H9 (cell line): Measurements from ENCODE around the gene ITPR2. TPM values are rescaled to one million over a fixed set of nuclear protein-coding genes. Genes with fewer than 3 reads are reported as not detected.
"Not testable (repeated sequence)": the region's sequence is repeated elsewhere in the genome, so short reads cannot be mapped to it uniquely, and the experiment has no call there.

Experiments used
- DNase-seq: peaks from one replicate; pipeline ENCODE4 v3.0.0-alpha.2; 2017
- H2AFZ ChIP-seq: one replicate; pipeline ENCODE4 v1.6.1; 2013; ENCODE audit warnings: mild to moderate bottlenecking, low read length, control low read depth, moderate library complexity
- H2AK5ac ChIP-seq: 2 replicates; pipeline ENCODE4 v1.6.1; 2013; ENCODE audit warnings: low read length, control low read depth, mixed read lengths; ENCODE audit not compliant: insufficient read length
- H2BK120ac ChIP-seq: one replicate; pipeline ENCODE4 v1.6.1; 2013; ENCODE audit warnings: low read depth, mild to moderate bottlenecking, low read length, control low read depth, inconsistent platforms; ENCODE audit not compliant: poor library complexity, severe bottlenecking
- H2BK12ac ChIP-seq: 2 replicates; pipeline ENCODE4 v1.6.1; 2013; ENCODE audit warnings: low read length, control low read depth, mixed read lengths, low read depth; ENCODE audit not compliant: insufficient read length
- H2BK15ac ChIP-seq: 2 replicates; pipeline ENCODE4 v1.6.1; 2013; ENCODE audit warnings: low read depth, low read length, control low read depth
- H2BK20ac ChIP-seq: one replicate; pipeline ENCODE4 v1.6.1; 2013; ENCODE audit warnings: low read depth, mild to moderate bottlenecking, low read length, control low read depth, inconsistent platforms; ENCODE audit not compliant: poor library complexity, severe bottlenecking
- H2BK5ac ChIP-seq: 2 replicates; pipeline ENCODE4 v1.6.1; 2013; ENCODE audit warnings: low read length, control low read depth, mixed read lengths; ENCODE audit not compliant: insufficient read length
- H3K14ac ChIP-seq: 2 replicates; pipeline ENCODE4 v1.6.1; 2013; ENCODE audit warnings: low read length, control low read depth; ENCODE audit not compliant: insufficient read depth
- H3K18ac ChIP-seq: 2 replicates; pipeline ENCODE4 v1.6.1; 2013; ENCODE audit warnings: low read depth, mild to moderate bottlenecking, mixed read lengths, low read length, control low read depth; ENCODE audit not compliant: insufficient read length
- H3K23ac ChIP-seq: 2 replicates; pipeline ENCODE4 v1.6.1; 2013; ENCODE audit warnings: low read length, control low read depth, mixed read lengths, low read depth; ENCODE audit not compliant: insufficient read length
- H3K23me2 ChIP-seq: 2 replicates; pipeline ENCODE4 v1.6.1; 2013; ENCODE audit warnings: low read depth, mild to moderate bottlenecking, mixed read lengths, low read length, control low read depth; ENCODE audit not compliant: insufficient read length, poor library complexity, severe bottlenecking
- H3K27ac ChIP-seq: 2 replicates; pipeline ENCODE4 v1.5.1; 2013; ENCODE audit warnings: low read length, control low read depth, mixed read lengths, low read depth; ENCODE audit not compliant: insufficient read length
- H3K27me3 ChIP-seq: 2 replicates; pipeline ENCODE4 v1.6.1; 2013; ENCODE audit warnings: low read length, control low read depth, inconsistent platforms; ENCODE audit not compliant: insufficient read depth
- H3K4ac ChIP-seq: 2 replicates; pipeline ENCODE4 v1.6.1; 2013; ENCODE audit warnings: low read depth, mild to moderate bottlenecking, control low read depth, inconsistent platforms, low read length, moderate library complexity
- H3K4me1 ChIP-seq: 2 replicates; pipeline ENCODE4 v1.6.1; 2013; ENCODE audit warnings: low read length, control low read depth, inconsistent platforms; ENCODE audit not compliant: insufficient read depth
- H3K4me2 ChIP-seq: 2 replicates; pipeline ENCODE4 v1.6.1; 2013; ENCODE audit warnings: low read length, control low read depth, mixed read lengths; ENCODE audit not compliant: insufficient read length, insufficient read depth
- H3K56ac ChIP-seq: 2 replicates; pipeline ENCODE4 v1.6.1; 2013; ENCODE audit warnings: low read depth, mild to moderate bottlenecking, mixed read lengths, low read length, control low read depth; ENCODE audit not compliant: insufficient read length
- H3K79me1 ChIP-seq: 2 replicates; pipeline ENCODE4 v1.6.1; 2013; ENCODE audit warnings: low read depth, mild to moderate bottlenecking, moderate library complexity, low read length, control low read depth, inconsistent platforms; ENCODE audit not compliant: insufficient read depth, poor library complexity, severe bottlenecking
- H3K79me2 ChIP-seq: 2 replicates; pipeline ENCODE4 v1.6.1; 2013; ENCODE audit warnings: low read length, control low read depth, inconsistent platforms; ENCODE audit not compliant: insufficient read depth
- H3K9ac ChIP-seq: 2 replicates; pipeline ENCODE4 v1.6.1; 2013; ENCODE audit warnings: low read length, control low read depth, mixed read lengths; ENCODE audit not compliant: insufficient read length; ENCODE audit errors: extremely low read depth
- H3K9me3 ChIP-seq: one replicate; pipeline ENCODE4 v1.6.1; 2013; ENCODE audit warnings: low read depth, low read length, inconsistent platforms; ENCODE audit not compliant: control insufficient read depth
- H3T11ph ChIP-seq: one replicate; pipeline ENCODE4 v1.6.1; 2013; ENCODE audit warnings: mild to moderate bottlenecking, low read length, control low read depth, inconsistent platforms
- H4K20me1 ChIP-seq: one replicate; pipeline ENCODE4 v1.6.1; 2013; ENCODE audit not compliant: control insufficient read depth, insufficient read length, insufficient read depth
- H4K5ac ChIP-seq: 2 replicates; pipeline ENCODE4 v1.6.1; 2013; ENCODE audit warnings: low read depth, mild to moderate bottlenecking, mixed read lengths, low read length, control low read depth; ENCODE audit not compliant: insufficient read length
- H4K8ac ChIP-seq: replicated peaks from 2 replicates; pipeline ENCODE4 v1.6.1; 2013; ENCODE audit warnings: low read length, control low read depth, mixed read lengths, low read depth; ENCODE audit not compliant: insufficient read length
- H4K91ac ChIP-seq: 2 replicates; pipeline ENCODE4 v1.6.1; 2013; ENCODE audit warnings: low read depth, mild to moderate bottlenecking, moderate library complexity, mixed read lengths, low read length, control low read depth; ENCODE audit not compliant: insufficient read length
- H3K27ac Mint-ChIP-seq, 3 experiments: 2 replicates in 2 of 3; 3 replicates in 1 of 3; pipeline ENCODE4 v1.8.0; 2020 to 2021; ENCODE audit warnings: mixed read lengths in 3 of 3, mild to moderate bottlenecking in 1 of 3, moderate library complexity in 1 of 3
- H3K27me3 Mint-ChIP-seq: 2 replicates; pipeline ENCODE4 v1.8.0; 2021; ENCODE audit warnings: low read depth, mild to moderate bottlenecking, moderate library complexity, mixed read lengths
- H3K36me3 Mint-ChIP-seq, 3 experiments: 2 replicates in 2 of 3; 3 replicates in 1 of 3; pipeline ENCODE4 v1.8.0; 2020 to 2021; ENCODE audit warnings: low read depth in 3 of 3, mixed read lengths in 3 of 3; ENCODE audit not compliant: insufficient read depth in 1 of 3
- H3K4me1 Mint-ChIP-seq, 2 experiments: 2 replicates each; pipeline ENCODE4 v1.8.0; 2020; ENCODE audit warnings: mixed read lengths in 2 of 2
- H3K4me3 Mint-ChIP-seq, 2 experiments: 2 replicates in 1 of 2; 3 replicates in 1 of 2; pipeline ENCODE4 v1.8.0; 2020 to 2021; ENCODE audit warnings: mild to moderate bottlenecking in 2 of 2, mixed read lengths in 2 of 2, moderate library complexity in 1 of 2
- H3K9me3 Mint-ChIP-seq, 2 experiments: 2 replicates in 1 of 2; 3 replicates in 1 of 2; pipeline ENCODE4 v1.8.0; 2020; ENCODE audit warnings: mild to moderate bottlenecking in 2 of 2, mixed read lengths in 2 of 2, moderate library complexity in 1 of 2
- WGBS: extraction: QIAGEN DNeasy Blood & Tissue Kit; methylation state at CpG from one replicate; pipeline ENCODE4 v1.1.7; 2013; ENCODE audit warnings: missing lambda C conversion rate, low lambda C conversion rate, mixed read lengths; ENCODE audit not compliant: insufficient read length; ENCODE audit errors: extremely low coverage; 5-methylcytosine and 5-hydroxymethylcytosine counted together
- total RNA-seq: library from RNA; stranded (reverse); gene quantifications from 2 replicates; pipeline ENCODE4 v1.2.1, GENCODE V29; 2021
- TF ChIP-seq, protein P1 (sequence below): fragments of 200-600 bp; sonication (generic); conservative IDR thresholded peaks from 3 replicates; pipeline ENCODE4 v1.8.0; 2021; ENCODE audit warnings: antibody characterized with exemption, mild to moderate bottlenecking

ITPR2 gene
- total RNA-seq, 1 experiment from 2014 or later, result 14.8 TPM

DNA sequence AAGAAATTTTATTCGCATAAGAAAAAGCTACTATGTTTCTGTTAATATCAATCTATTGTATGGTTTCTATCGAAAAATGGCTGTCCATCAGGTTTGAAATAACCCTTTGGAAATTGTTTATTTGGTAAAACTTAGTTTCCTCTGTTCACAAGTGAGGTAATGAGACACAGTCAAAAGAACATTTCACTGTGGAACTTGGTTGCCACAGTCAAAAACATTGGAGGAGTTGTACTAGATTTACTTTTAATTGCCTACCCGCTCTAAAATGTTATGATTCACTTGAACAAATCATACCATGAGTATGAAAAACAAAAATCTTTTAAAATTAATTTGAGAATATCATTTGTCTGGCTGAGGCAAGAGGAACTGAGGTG lies 46.5 kb downstream of the ITPR2 start:
- TF ChIP-seq, protein P1, sequence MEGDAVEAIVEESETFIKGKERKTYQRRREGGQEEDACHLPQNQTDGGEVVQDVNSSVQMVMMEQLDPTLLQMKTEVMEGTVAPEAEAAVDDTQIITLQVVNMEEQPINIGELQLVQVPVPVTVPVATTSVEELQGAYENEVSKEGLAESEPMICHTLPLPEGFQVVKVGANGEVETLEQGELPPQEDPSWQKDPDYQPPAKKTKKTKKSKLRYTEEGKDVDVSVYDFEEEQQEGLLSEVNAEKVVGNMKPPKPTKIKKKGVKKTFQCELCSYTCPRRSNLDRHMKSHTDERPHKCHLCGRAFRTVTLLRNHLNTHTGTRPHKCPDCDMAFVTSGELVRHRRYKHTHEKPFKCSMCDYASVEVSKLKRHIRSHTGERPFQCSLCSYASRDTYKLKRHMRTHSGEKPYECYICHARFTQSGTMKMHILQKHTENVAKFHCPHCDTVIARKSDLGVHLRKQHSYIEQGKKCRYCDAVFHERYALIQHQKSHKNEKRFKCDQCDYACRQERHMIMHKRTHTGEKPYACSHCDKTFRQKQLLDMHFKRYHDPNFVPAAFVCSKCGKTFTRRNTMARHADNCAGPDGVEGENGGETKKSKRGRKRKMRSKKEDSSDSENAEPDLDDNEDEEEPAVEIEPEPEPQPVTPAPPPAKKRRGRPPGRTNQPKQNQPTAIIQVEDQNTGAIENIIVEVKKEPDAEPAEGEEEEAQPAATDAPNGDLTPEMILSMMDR, result no peak
- no peak overlapping the region for H2BK20ac ChIP-seq
- Mint-ChIP-seq H3K27ac (no peak overlapping the region), H3K9me3 (peaks cover 8 to 15% of the 10 kb centered on the region in 2 experiments), H3K36me3 (peaks cover 22 to 33% (median 24%) of the 10 kb centered on the region in 3 experiments), H3K27me3 (no peaks in the 10 kb centered on the region), H3K4me1 (peaks cover 0 to 5% of the 10 kb centered on the region in 2 experiments; a peak in 2 of 4 replicates), H3K4me3 (no peak overlapping the region)
- no peak overlapping the region for H2BK5ac ChIP-seq
- no peaks in the 10 kb centered on the region for H4K20me1 ChIP-seq
- no peak overlapping the region for H3K9ac ChIP-seq
- H2BK120ac ChIP-seq, result no peak overlapping the region
- no peak overlapping the region for H2AK5ac ChIP-seq
- no peak overlapping the region for H3K18ac ChIP-seq
- no peak for DNase-seq
- no peak overlapping the region for H3K27ac ChIP-seq
- no peak overlapping the region for H4K91ac ChIP-seq
- no peak overlapping the region for H4K5ac ChIP-seq
- no peaks in the 10 kb centered on the region for H3K79me1 ChIP-seq
- H4K8ac ChIP-seq, result no peak overlapping the region
- H3K4ac ChIP-seq, result no peak overlapping the region
- no peak overlapping the region for H3T11ph ChIP-seq
- no peak overlapping the region for H2BK15ac ChIP-seq
- H2BK12ac ChIP-seq, result no peak overlapping the region
- H3K23ac ChIP-seq, result no peak overlapping the region
- no peak overlapping the region for H3K14ac ChIP-seq
- H3K79me2 ChIP-seq, result no peaks in the 10 kb centered on the region
- no peaks in the 10 kb centered on the region for H3K27me3 ChIP-seq
- H3K23me2 ChIP-seq, result no peaks in the 10 kb centered on the region
- no peaks in the 10 kb centered on the region for H3K4me1 ChIP-seq
- WGBS, result no CpG with 5 or more reads among the region's 3 CpGs
- no peaks in the 10 kb centered on the region for H3K9me3 ChIP-seq
- H3K56ac ChIP-seq, result no peak overlapping the region
- no peak overlapping the region for H2AFZ ChIP-seq
- H3K4me2 ChIP-seq, result no peak overlapping the region

DNA sequence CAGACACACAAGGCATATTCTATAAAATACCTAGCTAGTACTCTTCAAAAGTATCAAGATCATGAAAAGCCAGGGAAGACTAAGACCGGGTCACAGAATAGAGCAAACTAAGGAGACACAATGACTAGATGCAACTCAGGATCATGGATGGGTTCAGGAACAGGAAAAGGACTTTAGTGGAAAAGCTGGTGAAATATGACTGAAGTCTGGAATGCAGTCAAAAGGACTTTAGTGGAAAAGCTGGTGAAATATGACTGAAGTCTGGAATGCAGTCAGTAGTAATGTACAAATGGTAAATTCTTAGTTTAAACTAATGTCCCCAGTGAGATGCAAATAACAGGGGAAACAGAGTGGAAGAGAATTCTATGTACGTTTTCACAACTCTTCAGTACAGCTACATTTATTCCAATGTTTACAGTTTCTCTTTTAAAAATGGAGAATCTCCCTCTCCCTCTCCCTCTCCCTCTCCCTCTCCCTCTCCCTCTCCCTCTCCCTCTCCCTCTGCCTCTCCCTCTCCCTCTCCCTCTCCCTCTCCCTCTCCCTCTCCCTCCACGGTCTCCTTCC lies 49.1 kb downstream of the ITPR2 start:
- not testable (repeated sequence) for H3K79me1 ChIP-seq, H2BK15ac ChIP-seq, H3K18ac ChIP-seq, H3K27me3 Mint-ChIP-seq, H4K8ac ChIP-seq, H3K4me1 ChIP-seq, H3K4me2 ChIP-seq, H3K4me1 Mint-ChIP-seq, H3K27ac Mint-ChIP-seq, H3K27ac ChIP-seq, H3K4ac ChIP-seq, H2AFZ ChIP-seq, H3K14ac ChIP-seq, H4K20me1 ChIP-seq, H4K91ac ChIP-seq, H4K5ac ChIP-seq, H3T11ph ChIP-seq, H3K4me3 Mint-ChIP-seq, H3K79me2 ChIP-seq, H3K23me2 ChIP-seq, H2AK5ac ChIP-seq, H3K9ac ChIP-seq, H2BK5ac ChIP-seq, DNase-seq, H2BK20ac ChIP-seq, H3K56ac ChIP-seq, H3K23ac ChIP-seq, H2BK12ac ChIP-seq, H3K27me3 ChIP-seq, H3K9me3 ChIP-seq, H2BK120ac ChIP-seq
- peaks cover 8 to 20% of the 10 kb centered on the region in 2 experiments for H3K9me3 Mint-ChIP-seq
- peaks cover 24 to 54% (median 43%) of the 10 kb centered on the region in 3 experiments for H3K36me3 Mint-ChIP-seq
- no CpG with 5 or more reads among the region's 3 CpGs for WGBS
